Caki2 (cell line): ENCODE results near the gene CORO1C. TPM values are rescaled to one million over a fixed set of nuclear protein-coding genes. Genes with fewer than 3 reads are reported as not detected.
"Not testable (repeated sequence)": the region's sequence is repeated elsewhere in the genome, so short reads cannot be mapped to it uniquely, and the experiment has no call there.

Source experiments
- DNase-seq: peaks from one replicate; pipeline ENCODE4 v3.0.0-alpha.2; 2015; ENCODE audit warnings: low read depth
- in situ Hi-C: cut with HindIII; loops from 2 replicates; pipeline ENCODE4 v1.10.0; 2016; ENCODE audit warnings: low sequenced_read_pairs, low pct_unique_long_range_greater_than_20kb, mixed read lengths
- total RNA-seq: library from RNA; depleted of rRNA; stranded (reverse); fragments of >200 nt; shearing (Covaris generic); gene quantifications from 2 replicates; pipeline ENCODE4 v1.2.3, GENCODE V29; 2014; ENCODE audit warnings: low replicate concordance

Gene CORO1C
- total RNA-seq, 1 experiment from 2014 or later: 89.9 TPM

DNA sequence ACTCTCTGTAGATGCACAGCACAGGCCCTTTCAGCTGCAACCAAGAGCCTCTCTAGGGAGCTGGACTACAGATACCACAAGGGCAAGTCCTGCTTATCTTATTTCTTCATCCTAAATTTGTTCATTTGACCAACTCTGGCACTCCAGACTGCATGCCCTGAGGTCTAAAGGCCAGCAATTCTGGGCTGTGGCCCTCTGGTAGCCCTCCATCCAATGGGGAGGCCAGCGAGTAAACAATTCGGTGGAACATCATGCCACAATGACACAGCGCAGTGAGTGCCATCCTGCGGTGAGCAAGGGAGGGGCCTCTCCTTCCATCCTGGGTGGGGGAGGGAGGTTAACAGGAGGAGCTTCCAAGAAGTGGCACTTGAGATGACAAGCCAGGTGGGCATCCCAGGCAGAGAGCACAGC, 97.0 kb downstream of the CORO1C start:
- DNase-seq: peak; percentile 73
- in situ Hi-C loops: no loop called here

GRCh38 chr12:108633534-108634248, 97.6 kb downstream of the CORO1C start, which contains the start of gene SELPLG:
Gene SELPLG (minus strand): TSS chr12:108633894. CDS start chr12:108624307, 9,587 bp downstream.
- in situ Hi-C loops: no loop called here

DNA sequence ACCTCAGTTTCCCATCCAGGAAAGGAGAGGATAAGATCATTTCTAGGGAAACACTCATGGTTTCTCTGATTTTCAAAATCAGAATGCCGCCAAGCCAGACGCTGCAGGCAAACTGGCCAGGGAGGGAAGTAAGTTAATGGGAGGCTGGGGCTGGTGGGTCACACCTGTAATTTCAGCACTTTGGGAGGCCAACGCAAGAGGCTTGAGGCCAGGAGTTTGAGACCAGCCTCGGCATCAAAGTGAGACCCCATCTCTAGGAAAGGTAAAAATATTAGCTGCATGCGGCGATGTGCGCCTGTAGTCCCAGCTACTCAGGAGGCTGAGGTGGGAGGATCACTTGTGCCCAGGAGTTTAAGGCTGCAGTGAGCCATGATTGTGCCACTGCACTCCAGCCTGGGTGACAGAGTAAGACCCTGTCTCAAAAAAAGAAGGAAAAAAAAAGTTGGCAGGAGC, 98.2 kb downstream of the CORO1C start:
- in situ Hi-C loops: no loop called here
- no peak for DNase-seq

More at GRCh38 chr12:108633534-108634248, 97.6 kb downstream of the CORO1C start, which contains the start of gene SELPLG:
- peak; percentile 18 for DNase-seq

GRCh38 chr12:108631261-108631660, 100.1 kb downstream of the CORO1C start:
- DNase-seq, in situ Hi-C loops: not testable (repeated sequence)

DNA sequence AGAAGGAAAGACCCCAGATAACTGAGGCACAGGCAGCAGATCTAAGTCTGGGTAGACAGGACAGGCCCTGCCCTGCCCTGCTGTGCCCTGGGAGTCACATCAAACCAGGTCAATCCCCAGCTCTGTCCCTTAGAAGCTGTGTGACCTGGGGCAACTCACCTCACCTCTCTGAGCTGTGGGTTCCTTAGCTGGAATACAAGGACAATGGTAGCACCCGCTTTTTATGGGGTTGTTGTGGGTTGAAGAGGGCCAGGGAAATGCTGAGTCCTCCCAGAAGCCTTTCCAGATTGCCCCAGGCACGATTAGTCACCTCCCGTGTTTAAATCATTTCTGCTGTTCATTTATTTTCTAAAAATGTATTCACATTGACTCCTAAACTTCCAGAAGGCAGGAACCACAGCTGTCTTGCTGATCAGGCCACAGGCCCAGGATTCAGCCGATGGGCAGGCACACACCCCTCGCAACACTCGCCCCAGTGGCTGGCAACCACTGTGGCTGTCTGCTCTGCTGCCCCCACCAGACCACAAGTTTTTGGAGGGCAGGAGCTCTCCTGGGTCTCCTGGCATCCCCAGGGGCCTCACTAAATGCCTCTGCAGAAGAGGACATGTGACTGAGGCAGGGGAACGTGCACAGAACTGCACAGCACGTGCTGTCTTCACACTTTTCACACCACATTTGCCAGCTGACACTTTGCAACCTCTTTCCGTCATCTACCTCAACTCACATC, 100.7 kb downstream of the CORO1C start:
- in situ Hi-C loops: no loop called here
- DNase-seq: no peak

GRCh38 chr12:108629824-108630476, 101.4 kb downstream of the CORO1C start:
- DNase-seq: peak; percentile 37
- in situ Hi-C loops: no loop called here

- in situ Hi-C loops: no loop called here
- DNase-seq: no peak
Measured at GRCh38 chr12:108629151-108629550, 102.2 kb downstream of the CORO1C start.

DNA sequence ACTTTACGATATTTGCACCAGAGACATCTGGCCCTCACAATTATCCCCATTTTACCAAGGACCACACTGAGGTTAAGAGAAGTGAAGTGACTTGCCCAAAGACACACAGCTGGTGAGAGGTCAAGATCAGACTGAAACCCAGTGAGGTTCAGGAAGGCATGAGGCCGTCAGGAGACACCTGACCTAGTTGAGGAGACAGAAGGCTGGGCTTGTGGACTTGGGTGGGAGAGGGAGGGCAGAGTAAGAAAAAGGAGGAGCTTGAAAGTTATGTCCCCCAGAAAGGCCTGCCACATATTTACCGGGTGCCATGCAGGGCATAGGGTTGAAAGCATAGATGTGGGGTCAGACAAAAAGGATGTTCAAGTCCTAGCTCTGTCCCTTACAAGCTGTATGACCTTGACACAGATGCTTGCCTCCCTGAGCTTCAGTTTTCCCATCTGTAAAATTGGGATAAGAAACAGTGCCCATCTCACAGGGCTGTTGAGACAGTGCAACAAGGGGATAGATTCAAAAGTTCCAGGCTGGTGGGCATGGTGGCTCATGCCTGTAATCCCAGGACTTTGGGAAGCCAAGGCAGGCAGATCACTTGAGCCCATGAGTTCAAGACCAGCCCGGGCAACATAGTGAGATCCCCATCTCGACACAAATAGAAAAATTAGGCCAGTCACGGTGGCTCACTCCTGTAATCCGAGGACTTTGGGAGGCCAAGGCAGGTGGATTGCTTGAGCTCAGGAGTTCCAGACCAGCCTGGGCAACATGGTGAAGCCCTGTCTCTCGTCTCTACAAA, 104.0 kb downstream of the CORO1C start:
- in situ Hi-C loops: no loop called here
- no peak for DNase-seq

- no peak for DNase-seq
- in situ Hi-C loops: no loop called here
Measured at GRCh38 chr12:108625228-108625627, 106.1 kb downstream of the CORO1C start.

- no peak for DNase-seq
- in situ Hi-C loops: no loop called here
Measured at GRCh38 chr12:108623577-108623976, 107.7 kb downstream of the CORO1C start.

DNA sequence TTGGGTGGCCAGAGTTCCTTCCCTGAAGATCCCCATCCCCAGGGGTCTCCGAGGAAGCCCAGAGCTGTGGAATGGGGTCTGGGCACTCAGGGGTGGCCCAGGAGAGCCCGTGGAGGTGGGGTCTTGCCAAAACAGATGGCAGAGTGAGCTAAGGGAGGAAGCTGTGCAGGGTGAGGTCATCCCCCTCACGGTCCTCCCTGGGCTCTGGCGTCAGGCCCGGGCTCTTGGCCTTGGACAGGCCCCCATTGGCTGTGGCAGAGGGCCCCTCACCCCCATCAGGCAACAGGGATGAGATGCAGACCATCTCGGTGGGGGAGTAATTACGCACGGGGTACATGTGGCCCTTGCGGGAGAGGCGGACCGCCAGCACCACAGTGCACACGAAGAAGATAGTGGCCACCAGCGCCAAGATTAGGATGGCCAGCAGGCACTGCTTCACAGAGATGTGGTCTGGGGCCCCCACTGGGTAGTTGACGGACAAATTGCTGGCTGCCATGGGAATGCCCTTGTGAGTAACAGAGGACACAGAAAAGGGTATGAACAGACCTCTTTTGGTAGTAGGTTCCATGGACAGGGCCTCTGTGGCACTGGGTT, 108.3 kb downstream of the CORO1C start:
- DNase-seq: no peak

DNA sequence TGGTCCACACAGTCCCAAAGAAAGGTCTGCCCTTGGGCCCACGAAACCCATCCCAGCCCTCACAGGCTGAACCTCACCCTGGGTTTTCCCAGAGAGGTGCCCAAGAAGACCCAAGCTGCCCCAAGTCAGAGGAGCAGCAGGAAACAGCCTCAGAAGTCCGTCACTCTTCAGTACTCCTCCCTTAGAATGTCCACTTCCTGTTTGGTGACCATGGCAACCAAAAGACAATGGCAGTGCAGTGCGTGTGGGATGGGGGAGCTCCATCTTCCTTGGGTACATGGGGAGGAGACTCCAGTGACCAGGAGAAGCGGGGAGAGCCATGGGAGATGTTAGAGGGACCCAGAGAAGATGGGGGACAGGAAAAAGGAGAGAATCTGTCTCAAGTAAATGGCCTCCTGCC, 108.9 kb downstream of the CORO1C start:
- in situ Hi-C loops: no loop called here
- DNase-seq: no peak

More for the DNA sequence above, 108.3 kb downstream of the CORO1C start:
- in situ Hi-C loops: no loop called here

DNA sequence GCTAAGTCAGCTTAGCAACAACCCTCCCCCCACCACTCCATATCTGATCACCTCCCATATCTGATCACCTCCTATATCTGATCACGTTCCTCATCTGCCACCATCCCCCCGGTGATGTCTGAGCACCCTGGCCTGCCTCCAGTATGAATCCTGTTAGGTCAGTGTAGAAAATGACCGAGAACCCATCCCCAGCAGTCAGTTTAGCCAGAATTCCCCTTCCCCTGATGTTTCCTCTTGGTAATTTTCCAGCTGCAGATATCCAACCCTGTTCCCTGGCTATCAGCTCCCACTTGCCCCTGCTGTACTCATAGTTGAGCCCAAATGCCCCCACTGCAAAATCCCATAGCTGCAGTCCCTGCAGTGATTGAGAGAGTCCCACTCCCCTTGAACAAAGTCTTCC, 110.2 kb downstream of the CORO1C start:
- in situ Hi-C loops: no loop called here
- DNase-seq: no peak

DNA sequence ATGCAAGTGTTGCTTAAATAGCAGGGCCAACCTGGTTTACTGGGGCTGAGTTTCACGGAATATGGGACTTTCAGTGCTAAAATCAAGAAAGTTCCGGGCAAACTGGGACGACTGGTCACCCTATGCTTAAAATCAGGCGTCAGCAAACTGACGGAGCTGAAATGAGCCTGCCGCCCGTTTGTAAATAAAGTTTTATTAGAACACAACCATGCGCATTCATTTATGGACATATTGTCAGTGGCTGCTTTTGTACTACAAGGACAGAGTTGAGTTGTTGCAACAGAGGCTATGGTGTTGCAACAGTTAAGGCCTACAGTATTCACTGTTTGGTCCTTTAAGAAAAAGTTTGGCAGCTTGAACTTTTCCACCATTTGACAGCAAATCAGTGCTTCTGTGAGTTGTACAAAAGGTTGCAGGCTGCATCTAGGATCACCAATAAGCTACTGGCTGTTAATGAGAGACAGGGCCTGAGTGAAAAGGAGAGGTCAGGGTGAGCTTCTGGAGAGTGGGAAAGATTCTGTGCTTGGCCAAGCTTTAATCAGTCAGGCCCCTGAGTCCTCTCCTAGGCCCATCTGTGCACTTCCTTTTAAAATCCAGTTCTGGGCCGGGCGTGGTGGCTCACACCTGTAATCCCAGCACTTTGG, 111.0 kb downstream of the CORO1C start:
- no peak for DNase-seq
- in situ Hi-C loops: no loop called here

DNA sequence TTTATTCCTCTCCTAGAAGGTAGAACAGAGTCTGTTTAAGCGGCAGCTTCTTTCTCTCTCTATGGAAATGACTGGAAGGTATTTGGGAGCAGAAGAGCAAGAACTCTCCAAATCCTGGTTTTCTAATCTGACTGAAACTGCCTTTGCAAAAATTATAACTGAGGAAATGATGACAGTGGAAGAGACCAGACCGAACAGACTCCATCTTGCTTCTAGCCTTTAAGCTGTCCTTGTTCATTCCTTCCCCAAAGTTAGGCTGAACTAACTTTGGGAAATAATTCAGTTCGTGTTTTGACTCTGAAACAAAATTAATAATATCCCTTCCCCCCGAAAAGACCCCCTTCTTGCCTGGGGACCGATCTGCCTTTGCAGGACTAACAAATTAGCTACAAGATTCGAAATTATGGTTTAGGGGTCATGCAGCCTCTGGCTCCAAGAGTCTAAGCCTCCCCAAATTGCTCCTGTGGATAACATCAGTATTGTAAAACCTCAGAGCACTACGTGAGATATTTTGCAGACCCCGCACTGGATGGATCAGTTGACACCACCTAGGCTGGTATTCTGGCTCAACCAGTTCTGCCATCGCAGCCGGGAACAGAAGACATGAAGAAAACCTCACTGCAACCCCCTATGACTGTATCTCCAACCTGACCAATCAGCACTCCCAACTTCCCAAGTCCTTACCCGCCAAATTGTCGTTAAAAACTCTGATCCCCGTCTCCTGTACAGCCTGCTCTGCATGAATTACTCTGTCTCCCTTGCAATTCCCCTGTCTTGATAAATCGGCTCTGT, 111.8 kb downstream of the CORO1C start:
- DNase-seq: no peak
- in situ Hi-C loops: no loop called here

DNA sequence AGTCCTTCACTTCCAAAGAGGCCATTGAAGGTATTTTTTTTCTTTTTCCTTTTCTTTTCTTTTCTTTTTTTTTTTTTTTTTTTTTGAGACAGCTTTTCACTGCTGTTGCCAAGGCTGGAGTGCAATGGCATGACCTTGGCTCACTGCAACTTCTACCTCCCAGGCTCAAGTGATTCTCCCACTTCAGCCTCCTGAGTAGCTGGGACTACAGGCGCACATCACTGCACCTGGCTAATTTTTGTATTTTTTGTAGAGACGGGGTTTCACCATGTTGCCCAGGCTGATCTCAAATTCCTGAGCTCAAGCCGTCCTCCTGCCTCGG, 112.4 kb downstream of the CORO1C start:
- DNase-seq: not testable (repeated sequence)

More for the DNA sequence above, 112.4 kb downstream of the CORO1C start:
- in situ Hi-C loops: not testable (repeated sequence)
